H9 (cell line): Measurements from ENCODE around the gene SYNE3. TPM values are rescaled to one million over a fixed set of nuclear protein-coding genes. Genes with fewer than 3 reads are reported as not detected.

ENCODE experiments used
- DNase-seq: peaks from one replicate; pipeline ENCODE4 v3.0.0-alpha.2; 2017
- H2AFZ ChIP-seq: one replicate; pipeline ENCODE4 v1.6.1; 2013; ENCODE audit warnings: mild to moderate bottlenecking, low read length, control low read depth, moderate library complexity
- H2AK5ac ChIP-seq: 2 replicates; pipeline ENCODE4 v1.6.1; 2013; ENCODE audit warnings: low read length, control low read depth, mixed read lengths; ENCODE audit not compliant: insufficient read length
- H2BK120ac ChIP-seq: one replicate; pipeline ENCODE4 v1.6.1; 2013; ENCODE audit warnings: low read depth, mild to moderate bottlenecking, low read length, control low read depth, inconsistent platforms; ENCODE audit not compliant: poor library complexity, severe bottlenecking
- H2BK12ac ChIP-seq: 2 replicates; pipeline ENCODE4 v1.6.1; 2013; ENCODE audit warnings: low read length, control low read depth, mixed read lengths, low read depth; ENCODE audit not compliant: insufficient read length
- H2BK15ac ChIP-seq: 2 replicates; pipeline ENCODE4 v1.6.1; 2013; ENCODE audit warnings: low read depth, low read length, control low read depth
- H2BK20ac ChIP-seq: one replicate; pipeline ENCODE4 v1.6.1; 2013; ENCODE audit warnings: low read depth, mild to moderate bottlenecking, low read length, control low read depth, inconsistent platforms; ENCODE audit not compliant: poor library complexity, severe bottlenecking
- H2BK5ac ChIP-seq: 2 replicates; pipeline ENCODE4 v1.6.1; 2013; ENCODE audit warnings: low read length, control low read depth, mixed read lengths; ENCODE audit not compliant: insufficient read length
- H3K14ac ChIP-seq: 2 replicates; pipeline ENCODE4 v1.6.1; 2013; ENCODE audit warnings: low read length, control low read depth; ENCODE audit not compliant: insufficient read depth
- H3K18ac ChIP-seq: 2 replicates; pipeline ENCODE4 v1.6.1; 2013; ENCODE audit warnings: low read depth, mild to moderate bottlenecking, mixed read lengths, low read length, control low read depth; ENCODE audit not compliant: insufficient read length
- H3K23ac ChIP-seq: 2 replicates; pipeline ENCODE4 v1.6.1; 2013; ENCODE audit warnings: low read length, control low read depth, mixed read lengths, low read depth; ENCODE audit not compliant: insufficient read length
- H3K23me2 ChIP-seq: 2 replicates; pipeline ENCODE4 v1.6.1; 2013; ENCODE audit warnings: low read depth, mild to moderate bottlenecking, mixed read lengths, low read length, control low read depth; ENCODE audit not compliant: insufficient read length, poor library complexity, severe bottlenecking
- H3K27ac ChIP-seq: 2 replicates; pipeline ENCODE4 v1.5.1; 2013; ENCODE audit warnings: low read length, control low read depth, mixed read lengths, low read depth; ENCODE audit not compliant: insufficient read length
- H3K27me3 ChIP-seq: 2 replicates; pipeline ENCODE4 v1.6.1; 2013; ENCODE audit warnings: low read length, control low read depth, inconsistent platforms; ENCODE audit not compliant: insufficient read depth
- H3K4ac ChIP-seq: 2 replicates; pipeline ENCODE4 v1.6.1; 2013; ENCODE audit warnings: low read depth, mild to moderate bottlenecking, control low read depth, inconsistent platforms, low read length, moderate library complexity
- H3K4me1 ChIP-seq: 2 replicates; pipeline ENCODE4 v1.6.1; 2013; ENCODE audit warnings: low read length, control low read depth, inconsistent platforms; ENCODE audit not compliant: insufficient read depth
- H3K4me2 ChIP-seq: 2 replicates; pipeline ENCODE4 v1.6.1; 2013; ENCODE audit warnings: low read length, control low read depth, mixed read lengths; ENCODE audit not compliant: insufficient read length, insufficient read depth
- H3K56ac ChIP-seq: 2 replicates; pipeline ENCODE4 v1.6.1; 2013; ENCODE audit warnings: low read depth, mild to moderate bottlenecking, mixed read lengths, low read length, control low read depth; ENCODE audit not compliant: insufficient read length
- H3K79me1 ChIP-seq: 2 replicates; pipeline ENCODE4 v1.6.1; 2013; ENCODE audit warnings: low read depth, mild to moderate bottlenecking, moderate library complexity, low read length, control low read depth, inconsistent platforms; ENCODE audit not compliant: insufficient read depth, poor library complexity, severe bottlenecking
- H3K79me2 ChIP-seq: 2 replicates; pipeline ENCODE4 v1.6.1; 2013; ENCODE audit warnings: low read length, control low read depth, inconsistent platforms; ENCODE audit not compliant: insufficient read depth
- H3K9ac ChIP-seq: 2 replicates; pipeline ENCODE4 v1.6.1; 2013; ENCODE audit warnings: low read length, control low read depth, mixed read lengths; ENCODE audit not compliant: insufficient read length; ENCODE audit errors: extremely low read depth
- H3K9me3 ChIP-seq: one replicate; pipeline ENCODE4 v1.6.1; 2013; ENCODE audit warnings: low read depth, low read length, inconsistent platforms; ENCODE audit not compliant: control insufficient read depth
- H3T11ph ChIP-seq: one replicate; pipeline ENCODE4 v1.6.1; 2013; ENCODE audit warnings: mild to moderate bottlenecking, low read length, control low read depth, inconsistent platforms
- H4K20me1 ChIP-seq: one replicate; pipeline ENCODE4 v1.6.1; 2013; ENCODE audit not compliant: control insufficient read depth, insufficient read length, insufficient read depth
- H4K5ac ChIP-seq: 2 replicates; pipeline ENCODE4 v1.6.1; 2013; ENCODE audit warnings: low read depth, mild to moderate bottlenecking, mixed read lengths, low read length, control low read depth; ENCODE audit not compliant: insufficient read length
- H4K8ac ChIP-seq: replicated peaks from 2 replicates; pipeline ENCODE4 v1.6.1; 2013; ENCODE audit warnings: low read length, control low read depth, mixed read lengths, low read depth; ENCODE audit not compliant: insufficient read length
- H4K91ac ChIP-seq: 2 replicates; pipeline ENCODE4 v1.6.1; 2013; ENCODE audit warnings: low read depth, mild to moderate bottlenecking, moderate library complexity, mixed read lengths, low read length, control low read depth; ENCODE audit not compliant: insufficient read length
- H3K27ac Mint-ChIP-seq, 3 experiments: 2 replicates in 2 of 3; 3 replicates in 1 of 3; pipeline ENCODE4 v1.8.0; 2020 to 2021; ENCODE audit warnings: mixed read lengths in 3 of 3, mild to moderate bottlenecking in 1 of 3, moderate library complexity in 1 of 3
- H3K27me3 Mint-ChIP-seq: 2 replicates; pipeline ENCODE4 v1.8.0; 2021; ENCODE audit warnings: low read depth, mild to moderate bottlenecking, moderate library complexity, mixed read lengths
- H3K36me3 Mint-ChIP-seq, 3 experiments: 2 replicates in 2 of 3; 3 replicates in 1 of 3; pipeline ENCODE4 v1.8.0; 2020 to 2021; ENCODE audit warnings: low read depth in 3 of 3, mixed read lengths in 3 of 3; ENCODE audit not compliant: insufficient read depth in 1 of 3
- H3K4me1 Mint-ChIP-seq, 2 experiments: 2 replicates each; pipeline ENCODE4 v1.8.0; 2020; ENCODE audit warnings: mixed read lengths in 2 of 2
- H3K4me3 Mint-ChIP-seq, 2 experiments: 2 replicates in 1 of 2; 3 replicates in 1 of 2; pipeline ENCODE4 v1.8.0; 2020 to 2021; ENCODE audit warnings: mild to moderate bottlenecking in 2 of 2, mixed read lengths in 2 of 2, moderate library complexity in 1 of 2
- H3K9me3 Mint-ChIP-seq, 2 experiments: 2 replicates in 1 of 2; 3 replicates in 1 of 2; pipeline ENCODE4 v1.8.0; 2020; ENCODE audit warnings: mild to moderate bottlenecking in 2 of 2, mixed read lengths in 2 of 2, moderate library complexity in 1 of 2
- CTCF ChIP-seq: fragments of 200-600 bp; sonication (generic); conservative IDR thresholded peaks from 3 replicates; pipeline ENCODE4 v1.8.0; 2021; ENCODE audit warnings: antibody characterized with exemption, mild to moderate bottlenecking
- WGBS: extraction: QIAGEN DNeasy Blood & Tissue Kit; methylation state at CpG from one replicate; pipeline ENCODE4 v1.1.7; 2013; ENCODE audit warnings: missing lambda C conversion rate, low lambda C conversion rate, mixed read lengths; ENCODE audit not compliant: insufficient read length; ENCODE audit errors: extremely low coverage; 5-methylcytosine and 5-hydroxymethylcytosine counted together
- total RNA-seq: library from RNA; stranded (reverse); gene quantifications from 2 replicates; pipeline ENCODE4 v1.2.1, GENCODE V29; 2021

The SYNE3 gene
- total RNA-seq, 1 experiment from 2014 or later = 0.11 TPM

GRCh38 chr14:95496111-95496681 lies 20.3 kb downstream of the SYNE3 start:
- Histone ChIP-seq H2BK120ac (no peak overlapping the region), H2AFZ (no peak overlapping the region), H3K18ac (no peak overlapping the region), H2BK12ac (no peak overlapping the region), H2AK5ac (no peak overlapping the region), H3K56ac (no peak overlapping the region), H3K9me3 (no peaks in the 10 kb centered on the region), H3K23ac (no peak overlapping the region), H4K8ac (no peak overlapping the region), H2BK15ac (no peak overlapping the region), H3K4me1 (no peaks in the 10 kb centered on the region), H3T11ph (no peak overlapping the region), H3K79me2 (no peaks in the 10 kb centered on the region), H2BK5ac (no peak overlapping the region), H3K79me1 (no peaks in the 10 kb centered on the region), H4K5ac (no peak overlapping the region), H4K91ac (no peak overlapping the region), H4K20me1 (peaks cover 2% of the 10 kb centered on the region), H3K4me2 (no peak overlapping the region), H3K27me3 (no peaks in the 10 kb centered on the region), H3K27ac (no peak overlapping the region), H3K4ac (no peak overlapping the region), H3K9ac (no peak overlapping the region), H3K23me2 (no peaks in the 10 kb centered on the region), H3K14ac (no peak overlapping the region), H2BK20ac (no peak overlapping the region)
- no peak for TF ChIP-seq CTCF
- H3K27me3 Mint-ChIP-seq = peaks cover 3% of the 10 kb centered on the region
- DNase-seq = no peak
- no peak overlapping the region for H3K4me3 Mint-ChIP-seq
- H3K9me3 Mint-ChIP-seq = peaks cover 0 to 3% of the 10 kb centered on the region in 2 experiments; a peak in 1 of 5 replicates
- H3K4me1 Mint-ChIP-seq = peaks cover 5 to 9% of the 10 kb centered on the region in 2 experiments
- no peak overlapping the region for H3K27ac Mint-ChIP-seq
- no peaks in the 10 kb centered on the region for H3K36me3 Mint-ChIP-seq
- no CpG with 5 or more reads among the region's 4 CpGs for WGBS
